Endodermal cell (in vitro differentiated cells): ENCODE data around the gene MRPS25. TPM values are rescaled to one million over a fixed set of nuclear protein-coding genes. Genes with fewer than 3 reads are reported as not detected.

ENCODE experiments used
- DNase-seq: peaks from one replicate; pipeline ENCODE4 v3.0.0-alpha.2; 2017
- H3K27ac ChIP-seq: 2 replicates; pipeline ENCODE4 v1.5.1; 2013; ENCODE audit warnings: mild to moderate bottlenecking, low read depth, low read length, moderate library complexity
- H3K27me3 ChIP-seq: 2 replicates; pipeline ENCODE4 v1.6.1; 2013; ENCODE audit warnings: mild to moderate bottlenecking, low read length, moderate library complexity; ENCODE audit not compliant: insufficient read depth, control insufficient read depth, poor library complexity, severe bottlenecking
- H3K36me3 ChIP-seq: 2 replicates; pipeline ENCODE4 v1.7.0; 2013; ENCODE audit warnings: mild to moderate bottlenecking, low read length, moderate library complexity; ENCODE audit not compliant: control insufficient read depth, insufficient read depth
- H3K4me1 ChIP-seq: one replicate; pipeline ENCODE4 v1.7.0; 2013; ENCODE audit warnings: low read length; ENCODE audit not compliant: control insufficient read depth, insufficient read depth
- H3K4me3 ChIP-seq: 2 replicates; pipeline ENCODE4 v1.5.1; 2013; ENCODE audit warnings: mild to moderate bottlenecking, low read length, moderate library complexity
- H3K9ac ChIP-seq: 2 replicates; pipeline ENCODE4 v1.6.1; 2013; ENCODE audit warnings: mild to moderate bottlenecking, low read length, moderate library complexity; ENCODE audit not compliant: poor library complexity, severe bottlenecking; ENCODE audit errors: extremely low read depth
- H3K9me3 ChIP-seq: 2 replicates; pipeline ENCODE4 v1.6.1; 2013; ENCODE audit warnings: mild to moderate bottlenecking, low read length, moderate library complexity; ENCODE audit not compliant: control insufficient read depth
- H3K27ac Mint-ChIP-seq: 2 replicates; pipeline ENCODE4 v1.8.0; 2020; ENCODE audit warnings: mixed read lengths
- H3K27me3 Mint-ChIP-seq: 2 replicates; pipeline ENCODE4 v1.8.0; 2021; ENCODE audit warnings: mild to moderate bottlenecking, mixed read lengths; ENCODE audit not compliant: insufficient read depth
- H3K36me3 Mint-ChIP-seq: 2 replicates; pipeline ENCODE4 v1.8.0; 2020; ENCODE audit warnings: low read depth, mixed read lengths
- H3K4me1 Mint-ChIP-seq: 2 replicates; pipeline ENCODE4 v1.8.0; 2020; ENCODE audit warnings: mixed read lengths
- H3K4me3 Mint-ChIP-seq: 2 replicates; pipeline ENCODE4 v1.8.0; 2020; ENCODE audit warnings: mild to moderate bottlenecking, moderate library complexity, mixed read lengths
- H3K9me3 Mint-ChIP-seq: 2 replicates; pipeline ENCODE4 v1.8.0; 2020; ENCODE audit warnings: mild to moderate bottlenecking, mixed read lengths
- WGBS, 2 experiments: methylation state at CpG; one replicate each; pipeline versions ENCODE4 v1.1.5 to v1.1.7; 2013; ENCODE audit warnings: missing lambda C conversion rate in 2 of 2, mixed read lengths in 1 of 2; ENCODE audit not compliant: insufficient coverage in 1 of 2, insufficient read length in 1 of 2; 5-methylcytosine and 5-hydroxymethylcytosine counted together
- total RNA-seq, 2 donors: library from RNA; stranded (reverse); fragmentation: NEBNext Ultra II Directional in 1 of 2; extraction: Animal tissue kit (Norgen Biotek cat#: 25700) in 1 of 2; gene quantifications; 2 replicates in 1 of 2; 3 replicates in 1 of 2; pipeline ENCODE4 v1.2.1, GENCODE V29; 2021
- TF ChIP-seq, protein P1 (sequence below): fragments of 200-600 bp; sonication (generic); conservative IDR thresholded peaks from 2 replicates; pipeline ENCODE4 v1.5.0; 2021; ENCODE audit warnings: antibody characterized with exemption, mild to moderate bottlenecking

The MRPS25 gene
- total RNA-seq, 2 donors from 2014 or later, result 64.1 to 101 TPM

DNA sequence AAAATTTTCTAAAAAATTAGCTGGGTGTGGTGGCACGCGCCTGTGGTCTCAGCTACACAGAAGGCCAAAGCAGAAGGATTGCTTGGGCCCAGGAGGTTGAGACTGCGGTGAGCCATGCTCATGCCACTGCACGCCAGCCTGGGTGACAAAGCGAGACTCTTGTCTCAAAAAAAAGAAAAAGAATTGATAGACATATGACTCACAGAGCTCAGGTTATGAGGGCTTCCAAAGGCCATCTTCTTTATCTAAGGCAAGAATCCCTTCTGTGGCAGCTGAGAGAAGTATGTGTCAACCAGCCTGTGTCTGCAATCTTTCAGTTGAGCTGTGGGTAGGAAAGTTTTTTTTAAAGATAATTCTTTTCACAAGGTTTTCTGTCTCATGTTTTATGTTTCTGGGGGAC is 53.9 kb downstream of the MRPS25 start:
- Histone ChIP-seq H3K9ac (no peak overlapping the region), H3K27ac (no peak overlapping the region), H3K27me3 (no peaks in the 10 kb centered on the region), H3K4me1 (no peaks in the 10 kb centered on the region), H3K4me3 (no peak overlapping the region), H3K36me3 (peaks cover 56% of the 10 kb centered on the region), H3K9me3 (no peaks in the 10 kb centered on the region)
- no peaks in the 10 kb centered on the region for H3K9me3 Mint-ChIP-seq
- H3K4me3 Mint-ChIP-seq, result no peak overlapping the region
- WGBS, 2 experiments, result 88 to 97% methylated on average over 5 of the region's 5 CpGs
- no peak for DNase-seq
- TF ChIP-seq, protein P1, sequence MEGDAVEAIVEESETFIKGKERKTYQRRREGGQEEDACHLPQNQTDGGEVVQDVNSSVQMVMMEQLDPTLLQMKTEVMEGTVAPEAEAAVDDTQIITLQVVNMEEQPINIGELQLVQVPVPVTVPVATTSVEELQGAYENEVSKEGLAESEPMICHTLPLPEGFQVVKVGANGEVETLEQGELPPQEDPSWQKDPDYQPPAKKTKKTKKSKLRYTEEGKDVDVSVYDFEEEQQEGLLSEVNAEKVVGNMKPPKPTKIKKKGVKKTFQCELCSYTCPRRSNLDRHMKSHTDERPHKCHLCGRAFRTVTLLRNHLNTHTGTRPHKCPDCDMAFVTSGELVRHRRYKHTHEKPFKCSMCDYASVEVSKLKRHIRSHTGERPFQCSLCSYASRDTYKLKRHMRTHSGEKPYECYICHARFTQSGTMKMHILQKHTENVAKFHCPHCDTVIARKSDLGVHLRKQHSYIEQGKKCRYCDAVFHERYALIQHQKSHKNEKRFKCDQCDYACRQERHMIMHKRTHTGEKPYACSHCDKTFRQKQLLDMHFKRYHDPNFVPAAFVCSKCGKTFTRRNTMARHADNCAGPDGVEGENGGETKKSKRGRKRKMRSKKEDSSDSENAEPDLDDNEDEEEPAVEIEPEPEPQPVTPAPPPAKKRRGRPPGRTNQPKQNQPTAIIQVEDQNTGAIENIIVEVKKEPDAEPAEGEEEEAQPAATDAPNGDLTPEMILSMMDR, result no peak
- no peaks in the 10 kb centered on the region for H3K27me3 Mint-ChIP-seq
- no peaks in the 10 kb centered on the region for H3K4me1 Mint-ChIP-seq
- peaks cover 71% of the 10 kb centered on the region for H3K36me3 Mint-ChIP-seq
- H3K27ac Mint-ChIP-seq, result no peak overlapping the region

DNA sequence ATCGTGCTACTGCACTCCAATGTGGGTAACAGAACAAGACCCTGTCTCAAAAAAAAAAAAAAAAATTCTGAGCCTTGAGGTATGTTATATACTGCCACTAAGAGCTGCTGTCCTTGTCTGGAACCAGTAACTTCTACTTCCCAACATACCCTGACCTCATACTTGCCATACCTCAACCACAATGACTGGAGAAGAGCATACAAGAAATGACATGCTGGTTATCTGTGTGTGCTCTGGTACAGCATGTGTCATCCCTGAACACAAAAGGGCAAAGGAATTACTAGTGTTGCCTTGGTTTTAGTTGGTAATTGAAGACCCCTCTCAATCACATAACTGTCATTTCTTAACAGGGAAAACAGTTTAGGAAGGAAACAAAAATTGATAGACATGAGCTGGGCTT is 54.5 kb downstream of the MRPS25 start:
- no peaks in the 10 kb centered on the region for H3K27me3 ChIP-seq
- WGBS, 2 experiments, result 100% methylated on average over 1 of the region's 1 CpG; no CpG with 5 or more reads in 1 of the 2 experiments
- H3K4me3 ChIP-seq, result no peak overlapping the region
- H3K36me3 ChIP-seq, result peaks cover 56% of the 10 kb centered on the region
- TF ChIP-seq, protein P1, result no peak
- H3K9ac ChIP-seq, result no peak overlapping the region
- H3K27ac ChIP-seq, result no peak overlapping the region
- no peaks in the 10 kb centered on the region for H3K27me3 Mint-ChIP-seq
- no peak overlapping the region for H3K27ac Mint-ChIP-seq
- no peaks in the 10 kb centered on the region for H3K9me3 ChIP-seq
- H3K4me1 ChIP-seq, result no peaks in the 10 kb centered on the region
- H3K4me3 Mint-ChIP-seq, result no peak overlapping the region
- no peaks in the 10 kb centered on the region for H3K9me3 Mint-ChIP-seq
- peaks cover 68% of the 10 kb centered on the region for H3K36me3 Mint-ChIP-seq
- no peaks in the 10 kb centered on the region for H3K4me1 Mint-ChIP-seq
- no peak for DNase-seq

DNA sequence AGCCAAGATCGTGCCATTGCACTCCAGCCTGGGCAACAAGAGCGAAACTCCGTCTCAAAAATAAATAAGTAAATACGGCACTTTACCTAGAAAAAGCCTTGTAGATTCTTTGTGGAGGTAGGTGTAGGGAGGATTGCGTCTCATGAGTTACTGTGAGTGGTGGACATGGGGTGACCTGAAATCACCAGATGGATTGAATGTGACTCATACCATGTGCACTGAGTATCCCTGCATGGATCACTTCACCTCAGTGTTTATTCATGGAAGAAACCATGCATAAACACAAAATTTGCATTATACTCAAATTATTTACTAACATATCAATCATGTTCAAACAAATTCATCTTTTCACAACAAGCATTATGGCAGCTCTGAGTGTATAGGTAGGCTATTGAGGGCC is 55.9 kb downstream of the MRPS25 start:
- Histone ChIP-seq H3K9ac (no peak overlapping the region), H3K36me3 (peaks cover 56% of the 10 kb centered on the region), H3K27me3 (no peaks in the 10 kb centered on the region), H3K9me3 (no peaks in the 10 kb centered on the region), H3K27ac (no peak overlapping the region), H3K4me1 (no peaks in the 10 kb centered on the region), H3K4me3 (no peak overlapping the region)
- Mint-ChIP-seq H3K4me3 (no peak overlapping the region), H3K36me3 (peaks cover 64% of the 10 kb centered on the region), H3K9me3 (no peaks in the 10 kb centered on the region), H3K27ac (no peak overlapping the region), H3K4me1 (no peaks in the 10 kb centered on the region), H3K27me3 (no peaks in the 10 kb centered on the region)
- TF ChIP-seq, protein P1, result no peak
- 93 to 95% methylated on average over 5 of the region's 5 CpGs for WGBS, 2 experiments
- DNase-seq, result no peak
